Glutamatergic neuron (in vitro differentiated cells): ENCODE measurements around the gene GDAP2. TPM values are rescaled to one million over a fixed set of nuclear protein-coding genes. Genes with fewer than 3 reads are reported as not detected.

Experiments
- DNase-seq: peaks from one replicate; pipeline ENCODE4 v3.0.0; 2022
- H3K27ac Mint-ChIP-seq: one replicate; pipeline ENCODE4 v1.8.0; 2020; ENCODE audit warnings: mild to moderate bottlenecking, mixed read lengths, inconsistent platforms; ENCODE audit not compliant: unreplicated experiment
- H3K27me3 Mint-ChIP-seq: one replicate; pipeline ENCODE4 v1.8.0; 2020; ENCODE audit warnings: mild to moderate bottlenecking, moderate library complexity, mixed read lengths, inconsistent platforms; ENCODE audit not compliant: unreplicated experiment
- H3K36me3 Mint-ChIP-seq: one replicate; pipeline ENCODE4 v1.8.0; 2020; ENCODE audit warnings: mild to moderate bottlenecking, mixed read lengths, inconsistent platforms; ENCODE audit not compliant: unreplicated experiment
- H3K4me1 Mint-ChIP-seq: one replicate; pipeline ENCODE4 v1.8.0; 2020; ENCODE audit warnings: mild to moderate bottlenecking, low read depth, mixed read lengths, inconsistent platforms; ENCODE audit not compliant: unreplicated experiment
- H3K4me3 Mint-ChIP-seq: one replicate; pipeline ENCODE4 v1.8.0; 2020; ENCODE audit warnings: mild to moderate bottlenecking, mixed read lengths, inconsistent platforms; ENCODE audit not compliant: unreplicated experiment
- H3K9me3 Mint-ChIP-seq: one replicate; pipeline ENCODE4 v1.8.0; 2020; ENCODE audit warnings: mild to moderate bottlenecking, moderate library complexity, mixed read lengths, inconsistent platforms; ENCODE audit not compliant: unreplicated experiment
- CTCF ChIP-seq: fragments of 200-600 bp; sonication (generic); IDR thresholded peaks from one replicate; pipeline ENCODE4 v1.5.0; 2021; ENCODE audit not compliant: partially characterized antibody, unreplicated experiment
- long read RNA-seq: library from polyadenylated mRNA; unstranded; transcript quantifications from one replicate; pipeline ENCODE4 v2.0.0, GENCODE V29; 2020; ENCODE audit not compliant: unreplicated experiment
- total RNA-seq: library from RNA; stranded (reverse); fragmentation: NEBNext Ultra II Directional; extraction: Animal tissue kit (Norgen Biotek cat#: 25700); gene quantifications from one replicate; pipeline ENCODE4 v1.2.1, GENCODE V29; 2021; ENCODE audit not compliant: unreplicated experiment

Gene GDAP2
- 34.0 TPM for total RNA-seq
- long read RNA-seq, full-length matches to known transcripts: 7 of 18 reads
- long read RNA-seq, partial matches to known transcripts: 3 of 18 reads
- long read RNA-seq, other reads (novel, unspliced or antisense): 8 of 18 reads

- Mint-ChIP-seq H3K27ac (peak within 1 kb of the TSS; percentile 93), H3K27me3 (no peaks in the 10 kb centered on the region), H3K9me3 (peaks cover 4% of the 10 kb centered on the region), H3K4me1 (peaks cover 12% of the 10 kb centered on the region), H3K4me3 (peak within 1 kb of the TSS; percentile 99), H3K36me3 (no peaks in the 10 kb centered on the region)
- TF ChIP-seq CTCF: no peak
- peak; percentile 94 for DNase-seq
Measured at GRCh38 chr1:117929343-117930172, at the start of gene GDAP2, which contains the start of gene WDR3. GDAP2 (minus strand) TSS chr1:117929621; CDS start chr1:117920357, 9,264 bp downstream. WDR3 (plus strand) TSS chr1:117929739; CDS start chr1:117933320, 3,581 bp downstream.

GRCh38 chr1:117976381-117976780, 47.0 kb upstream of the GDAP2 start:
- no peak for TF ChIP-seq CTCF
- Mint-ChIP-seq H3K36me3 (no peaks in the 10 kb centered on the region), H3K4me1 (peaks cover 2% of the 10 kb centered on the region), H3K27ac (no peak overlapping the region), H3K4me3 (no peak overlapping the region), H3K27me3 (peaks cover 1% of the 10 kb centered on the region), H3K9me3 (no peaks in the 10 kb centered on the region)
- DNase-seq: no peak

- H3K9me3 Mint-ChIP-seq: no peaks in the 10 kb centered on the region
- no peak for TF ChIP-seq CTCF
- H3K36me3 Mint-ChIP-seq: no peaks in the 10 kb centered on the region
Measured at GRCh38 chr1:117971777-117972176, 42.4 kb upstream of the GDAP2 start.

GRCh38 chr1:117970252-117970651, 40.8 kb upstream of the GDAP2 start:
- H3K36me3 Mint-ChIP-seq: no peaks in the 10 kb centered on the region
- TF ChIP-seq CTCF: no peak
- H3K4me3 Mint-ChIP-seq: no peak overlapping the region
- DNase-seq: no peak
- H3K4me1 Mint-ChIP-seq: no peaks in the 10 kb centered on the region
- peaks cover 1% of the 10 kb centered on the region for H3K27me3 Mint-ChIP-seq
- H3K27ac Mint-ChIP-seq: no peak overlapping the region
- H3K9me3 Mint-ChIP-seq: no peaks in the 10 kb centered on the region

More at GRCh38 chr1:117971777-117972176, 42.4 kb upstream of the GDAP2 start:
- Mint-ChIP-seq H3K4me1 (peaks cover 2% of the 10 kb centered on the region), H3K4me3 (no peak overlapping the region), H3K27ac (no peak overlapping the region), H3K27me3 (peaks cover 1% of the 10 kb centered on the region)
- no peak for DNase-seq

GRCh38 chr1:117967881-117968280, 38.5 kb upstream of the GDAP2 start:
- Mint-ChIP-seq H3K36me3 (no peaks in the 10 kb centered on the region), H3K4me1 (no peaks in the 10 kb centered on the region), H3K4me3 (no peak overlapping the region), H3K9me3 (no peaks in the 10 kb centered on the region), H3K27ac (no peak overlapping the region), H3K27me3 (no peaks in the 10 kb centered on the region)
- TF ChIP-seq CTCF: no peak
- no peak for DNase-seq
